HG03460 (cell line): ENCODE results near the gene GRAMD2B.
"Not testable (repeated sequence)": the region's sequence is repeated elsewhere in the genome, so short reads cannot be mapped to it uniquely, and the experiment has no call there.

Source experiments
- ATAC-seq: cut with Tn5 transposase; IDR thresholded peaks from one replicate; pipeline ENCODE4 v1.9.1; 2021; ENCODE audit not compliant: unreplicated experiment

Gene GRAMD2B

DNA sequence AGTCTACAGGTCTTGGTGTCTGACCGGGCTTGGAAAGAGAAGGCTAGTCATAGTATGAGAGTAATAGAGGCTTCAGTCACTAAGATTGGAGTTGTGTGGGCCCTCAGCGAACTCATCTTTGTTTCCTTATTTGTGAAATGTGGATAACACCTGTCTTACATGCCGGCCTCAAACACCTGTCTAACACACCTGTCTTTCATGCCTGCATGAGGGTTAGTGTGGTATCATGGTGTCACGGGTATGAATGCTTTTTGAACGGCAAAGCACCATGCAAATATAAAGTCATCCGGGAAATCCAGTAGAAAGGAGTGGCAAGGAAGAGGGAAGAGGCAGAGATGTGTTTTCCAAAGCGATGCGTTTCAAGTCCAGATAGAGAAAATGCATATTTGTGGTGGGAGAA, 25.5 kb downstream of the GRAMD2B start:
- no peak for ATAC-seq

DNA sequence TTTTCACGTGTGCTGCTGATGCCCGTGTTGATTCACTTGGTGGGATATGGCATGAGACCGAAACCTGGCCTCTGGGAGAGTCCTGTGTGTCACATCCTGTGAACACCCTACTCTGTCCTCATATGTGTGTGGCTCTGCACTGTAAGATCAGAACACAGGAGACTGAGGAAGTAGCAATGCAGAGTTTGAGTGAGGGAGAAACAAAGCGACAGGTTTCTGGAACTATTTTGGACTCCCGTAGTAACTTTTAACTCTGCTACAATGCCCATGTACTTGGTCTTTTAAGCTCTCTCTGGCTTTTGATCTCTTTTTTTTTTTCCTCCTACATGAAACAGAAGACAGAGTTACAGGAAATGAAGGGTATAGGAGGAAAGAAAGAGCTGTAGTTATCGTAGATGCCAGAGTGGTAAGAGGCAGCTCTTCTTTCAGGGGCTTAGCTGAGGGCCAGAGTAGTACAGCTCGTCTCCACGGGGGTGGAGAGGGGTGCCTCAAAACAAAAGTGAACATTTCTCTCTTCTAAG, 26.6 kb downstream of the GRAMD2B start:
- peak; percentile 82 for ATAC-seq

DNA sequence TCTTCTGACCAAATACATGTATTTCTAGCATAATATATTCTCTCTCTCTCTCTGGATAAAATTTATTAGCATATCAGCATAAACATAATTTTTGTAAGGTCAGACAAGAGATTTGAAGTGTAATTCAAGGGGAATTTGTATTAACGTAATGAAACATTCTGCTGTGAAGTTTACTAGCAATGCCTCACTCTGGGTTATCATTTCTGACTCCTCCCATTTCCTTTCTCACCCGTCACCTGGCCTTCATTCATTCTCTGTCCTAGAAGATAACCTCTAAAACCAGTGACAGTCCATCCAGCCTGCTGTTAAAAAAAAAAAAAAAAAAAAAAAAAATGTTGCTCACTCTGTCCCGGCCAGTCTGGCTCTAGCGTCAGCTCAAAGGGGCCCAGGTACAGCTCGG, 27.1 kb downstream of the GRAMD2B start:
- ATAC-seq = peak; percentile 55

DNA sequence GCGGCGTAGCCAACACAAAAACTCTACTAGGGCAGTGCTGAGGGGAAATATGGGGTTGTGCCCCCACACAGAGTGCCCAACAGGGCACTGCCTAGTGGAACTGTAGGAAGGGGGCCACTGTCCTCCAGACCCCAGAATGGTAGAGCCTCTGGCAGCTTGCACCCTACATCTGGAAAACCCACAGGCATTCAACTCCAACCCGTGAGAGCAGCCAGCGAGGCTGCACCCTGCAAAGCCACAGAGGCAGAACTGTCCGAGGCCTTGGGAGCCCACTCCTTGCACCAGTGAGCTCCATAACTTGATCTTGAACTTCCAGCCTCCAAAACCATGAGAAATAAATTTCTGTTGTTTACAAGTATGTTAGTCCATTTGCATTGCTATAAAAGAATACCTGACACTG, 27.7 kb downstream of the GRAMD2B start:
- ATAC-seq = no peak

DNA sequence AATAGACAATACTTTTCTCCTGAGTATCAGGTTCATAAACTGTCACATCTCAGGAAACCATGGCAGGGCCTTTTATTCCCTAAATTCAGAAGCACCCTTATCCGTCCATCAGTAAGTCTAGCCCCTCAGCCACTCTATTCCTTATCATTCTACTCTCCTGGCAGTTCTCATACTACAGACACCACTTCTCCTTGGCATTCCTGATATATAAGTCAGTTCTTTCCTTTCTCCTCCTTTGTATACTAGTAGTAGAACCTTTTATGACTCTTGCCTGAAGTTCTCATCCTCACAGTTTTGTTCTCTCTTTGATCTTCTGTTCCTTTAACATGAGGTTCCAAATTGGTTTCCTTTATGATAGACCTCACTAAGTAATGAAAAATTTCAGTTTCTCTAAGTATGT, 29.3 kb downstream of the GRAMD2B start:
- ATAC-seq = no peak

DNA sequence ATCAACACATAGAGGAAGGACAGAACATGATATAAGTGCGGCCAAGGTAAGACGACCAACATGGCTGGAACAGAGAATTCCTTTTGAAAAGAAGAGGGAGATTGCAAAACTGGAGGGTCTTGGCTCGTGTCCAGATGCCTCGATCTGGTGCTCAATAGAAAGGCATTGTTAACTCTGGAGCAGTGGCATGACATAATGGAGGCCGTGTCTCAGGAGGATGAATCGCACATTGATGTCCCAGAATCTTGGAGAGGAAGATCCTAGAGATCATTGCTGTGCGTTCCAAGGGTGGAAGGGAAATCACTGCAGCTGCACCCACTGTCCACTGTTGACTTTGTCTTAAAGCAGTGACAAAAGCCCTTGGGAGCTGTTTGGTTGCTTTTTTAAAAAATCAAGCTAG, 30.9 kb downstream of the GRAMD2B start:
- no peak for ATAC-seq

DNA sequence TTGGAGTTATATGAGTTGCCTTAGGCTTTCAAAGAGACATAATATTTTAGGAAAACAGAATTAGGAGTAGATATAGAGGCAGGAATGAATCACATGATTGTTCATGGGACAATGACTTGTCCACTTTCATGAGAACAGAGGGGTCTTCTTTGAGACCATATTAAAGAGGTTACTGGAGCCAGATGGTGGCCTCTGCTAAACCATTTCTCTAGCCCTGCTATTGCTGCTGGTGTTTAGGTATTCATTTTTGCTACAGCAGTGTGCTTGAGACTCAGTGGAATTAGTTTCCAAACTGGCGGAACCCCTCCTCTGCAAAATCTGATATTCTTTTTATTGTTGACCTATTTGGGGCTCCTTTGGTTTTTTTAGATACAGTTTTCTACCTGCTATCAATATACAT, 31.3 kb downstream of the GRAMD2B start:
- no peak for ATAC-seq

DNA sequence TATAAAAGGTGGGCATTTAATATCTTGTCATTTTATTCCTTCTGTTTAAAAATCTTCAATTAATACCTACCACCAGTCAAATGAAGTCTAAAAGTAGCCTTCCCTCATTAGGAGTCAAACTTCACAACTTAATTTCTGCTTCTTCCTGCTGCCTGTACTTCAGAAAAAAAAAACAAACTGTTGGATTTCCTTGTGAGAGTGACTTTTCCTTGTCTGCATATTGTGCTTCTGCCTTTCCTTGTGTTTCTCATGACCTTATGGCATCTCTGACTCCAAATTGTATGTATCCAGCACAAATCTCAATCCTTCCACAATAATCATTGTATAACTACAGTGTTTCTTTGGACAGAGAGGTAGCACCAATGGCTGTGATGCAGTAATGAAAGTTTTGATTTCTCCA, 32.1 kb downstream of the GRAMD2B start:
- no peak for ATAC-seq

DNA sequence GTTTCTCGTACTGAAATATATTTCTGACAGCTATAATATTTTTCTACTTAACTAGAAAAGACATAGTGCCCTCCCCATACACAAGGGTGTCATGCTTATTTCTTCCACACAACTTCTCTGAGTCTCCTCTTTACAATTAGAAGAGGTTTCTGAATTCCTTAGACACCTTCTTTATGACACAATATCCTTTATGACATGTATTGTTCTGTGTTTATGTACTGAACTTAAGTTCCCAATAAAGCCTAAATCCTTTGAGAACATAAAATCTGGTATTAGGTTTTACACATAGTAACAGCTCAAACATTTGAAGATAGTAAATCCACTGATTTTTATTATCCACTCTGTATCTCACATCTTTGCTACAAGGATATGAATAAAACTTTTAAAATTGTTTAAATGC, 32.5 kb downstream of the GRAMD2B start:
- ATAC-seq = no peak

DNA sequence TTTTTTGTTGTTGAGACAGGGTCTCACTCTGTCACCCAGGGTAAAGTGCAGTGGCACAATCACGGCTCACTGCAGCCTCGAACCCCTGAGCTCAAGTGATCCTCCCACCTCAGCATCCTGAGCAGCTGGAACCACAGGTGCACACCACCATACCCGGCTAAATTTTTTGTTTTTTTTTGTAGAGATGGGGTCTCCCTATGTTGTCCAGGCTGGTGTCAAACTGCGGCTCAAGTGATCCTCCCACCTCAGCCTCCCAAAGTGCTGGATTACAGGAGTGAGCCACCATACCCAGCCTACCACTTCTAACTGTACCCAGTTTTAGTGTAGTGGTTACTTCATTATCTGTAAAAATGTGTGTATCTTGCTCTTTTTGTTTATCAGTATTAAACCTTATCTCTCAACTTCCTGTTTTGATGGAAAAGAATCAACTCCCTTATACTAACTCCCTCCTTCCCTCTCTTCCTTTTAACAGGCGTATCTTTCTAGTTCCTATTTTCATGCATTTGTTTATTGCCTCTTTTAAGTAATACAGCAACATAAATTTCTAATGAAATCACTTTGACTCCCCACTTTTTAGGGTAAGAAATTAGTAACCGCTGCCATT, 33.1 kb downstream of the GRAMD2B start:
- ATAC-seq = no peak

DNA sequence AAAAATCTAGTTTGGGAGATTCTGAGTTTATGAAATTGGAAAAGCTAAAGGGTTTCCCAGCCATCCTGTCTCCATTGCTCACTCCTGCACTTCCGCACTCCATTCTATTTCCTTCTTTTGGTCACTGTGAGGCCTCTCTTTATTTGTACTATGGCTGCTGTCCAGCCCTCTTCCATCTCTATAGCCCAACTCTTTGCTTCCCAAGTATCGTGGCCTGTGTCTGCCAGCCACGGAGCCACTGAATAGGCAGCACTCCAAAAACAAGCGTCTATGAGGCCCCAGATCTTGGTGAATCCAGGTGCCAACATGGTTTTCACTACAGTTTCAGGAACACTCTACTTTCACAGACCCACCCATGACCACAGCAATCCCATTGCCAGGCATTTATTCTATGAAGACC, 37.2 kb downstream of the GRAMD2B start:
- no peak for ATAC-seq

DNA sequence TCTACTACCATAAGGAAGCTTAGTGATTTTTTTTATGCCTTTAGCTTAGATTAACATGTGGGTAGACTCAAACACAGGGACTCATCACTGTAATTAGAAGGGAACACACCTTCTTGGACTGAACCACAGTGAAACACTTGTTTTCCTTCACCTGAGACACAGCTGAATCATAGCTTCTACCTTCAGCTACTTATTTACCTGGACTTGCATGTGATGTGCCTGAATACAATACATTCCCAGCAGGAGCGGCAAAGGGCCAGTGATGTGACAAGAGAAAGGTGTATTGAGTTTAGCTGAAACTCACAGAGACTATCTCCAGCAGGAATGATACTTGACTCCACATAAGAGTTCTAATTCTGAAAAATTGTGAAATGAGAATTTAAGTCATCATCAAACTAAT, 37.8 kb downstream of the GRAMD2B start:
- no peak for ATAC-seq

DNA sequence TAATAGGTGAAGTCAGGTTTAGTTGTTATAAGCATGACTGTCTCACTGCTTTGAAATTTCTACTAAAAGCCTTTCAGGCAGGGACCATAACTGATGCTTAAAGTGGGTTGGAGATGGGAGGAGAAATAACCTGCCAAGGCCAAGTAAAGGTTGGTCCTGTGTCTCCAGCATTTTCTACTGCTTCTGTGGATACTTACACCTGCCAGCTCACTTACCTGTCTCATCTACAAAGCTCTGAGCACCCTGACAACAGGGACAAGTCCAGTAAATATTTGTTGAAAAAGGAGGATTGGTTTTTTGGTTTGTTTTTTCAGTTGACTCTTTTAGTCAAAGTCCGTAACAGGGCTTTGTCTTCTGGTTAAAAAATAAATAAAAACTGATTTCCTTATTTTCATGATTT, 38.6 kb downstream of the GRAMD2B start:
- peak; percentile 17 for ATAC-seq

DNA sequence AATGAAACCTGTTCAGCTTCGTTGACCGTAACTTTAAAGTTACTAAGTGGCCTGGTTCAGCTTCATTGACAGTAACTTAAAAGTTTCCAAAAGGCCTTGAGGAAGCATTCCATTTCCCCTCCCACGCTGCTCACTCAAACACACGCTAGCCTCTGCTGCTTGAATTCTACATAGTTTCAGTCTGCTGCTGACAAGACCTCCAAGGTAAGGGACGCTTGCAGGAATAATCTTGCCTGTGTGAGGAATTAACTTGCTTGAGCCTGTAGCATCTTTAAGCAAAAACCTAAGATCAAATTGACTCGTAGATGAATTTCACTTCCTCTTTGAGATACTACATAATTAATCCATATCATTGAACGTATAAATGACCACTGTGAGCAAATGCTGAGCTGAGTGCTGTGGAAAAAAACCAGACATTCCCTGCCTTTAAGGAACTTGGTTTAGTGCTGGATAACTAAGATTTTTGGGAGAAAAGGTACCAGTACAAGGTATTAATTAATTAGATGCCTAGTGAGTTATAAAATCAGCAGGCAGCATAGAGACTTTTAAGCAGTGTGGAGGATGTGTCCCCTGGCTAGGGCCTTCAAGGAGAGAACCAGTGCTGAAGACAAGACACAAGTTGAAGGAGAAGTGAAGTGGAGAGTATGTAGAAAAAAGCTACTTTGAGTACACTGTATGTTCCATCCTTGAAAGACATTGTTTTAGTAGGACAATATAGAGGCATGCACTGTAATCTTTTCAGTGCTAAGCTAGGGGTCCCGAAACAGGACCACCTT, 39.2 kb downstream of the GRAMD2B start:
- peak; percentile 70 for ATAC-seq

DNA sequence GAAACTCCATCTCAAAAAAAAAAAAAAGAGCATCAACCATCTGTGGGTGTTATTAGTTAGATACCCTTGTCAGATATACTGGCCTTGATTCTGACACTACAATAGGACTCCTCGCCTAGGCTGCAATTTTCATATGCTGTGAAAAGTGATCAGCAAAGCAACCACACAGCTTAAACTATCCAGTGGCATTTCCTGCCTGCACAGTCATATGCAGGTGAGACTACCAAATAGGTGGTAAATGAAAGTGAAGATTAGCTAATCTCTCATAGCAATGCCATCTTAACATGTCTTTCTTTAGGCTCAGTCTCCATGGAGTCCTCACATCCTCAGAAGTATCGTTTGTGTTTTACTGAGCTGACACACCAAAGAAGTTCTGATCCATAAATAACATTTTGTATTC, 40.8 kb downstream of the GRAMD2B start:
- ATAC-seq = peak; percentile 33

DNA sequence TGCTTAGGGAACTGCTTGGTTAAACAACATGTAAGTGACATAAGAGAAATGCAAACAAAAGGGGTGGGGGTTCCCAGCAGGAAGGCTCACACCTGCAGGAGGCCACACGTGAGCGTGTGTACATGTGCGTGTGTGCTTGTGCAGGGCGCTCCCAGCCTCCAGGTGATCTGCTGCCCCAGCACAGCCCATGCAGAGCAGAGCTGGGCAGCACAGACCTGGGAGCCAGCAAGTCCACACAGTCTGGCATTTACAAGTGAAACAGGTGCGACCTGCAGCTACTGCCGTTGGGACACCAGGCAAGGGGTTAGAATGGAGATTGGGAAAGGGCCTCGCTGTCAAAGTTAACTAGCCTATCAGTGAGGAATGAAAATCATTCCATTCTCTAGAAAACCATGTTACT, 41.8 kb downstream of the GRAMD2B start:
- ATAC-seq = no peak

DNA sequence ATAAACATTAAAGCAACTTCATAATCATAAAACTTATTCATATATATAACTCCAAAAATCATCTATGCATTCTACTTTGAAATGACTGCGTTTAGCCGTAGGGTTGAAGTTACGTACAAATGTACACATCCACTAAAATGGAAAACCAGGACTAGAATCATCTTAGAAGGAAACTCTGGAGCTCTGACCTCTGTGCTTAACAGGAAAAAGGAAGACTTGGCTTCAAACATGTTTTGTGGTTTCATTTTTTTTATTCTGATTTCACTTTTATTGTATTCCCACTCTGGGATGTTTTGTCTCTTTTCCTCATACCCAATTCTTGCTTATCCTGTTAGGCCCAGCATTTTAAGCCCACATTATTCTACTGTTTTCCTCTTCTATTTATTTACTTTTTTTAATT, 44.9 kb downstream of the GRAMD2B start:
- no peak for ATAC-seq

DNA sequence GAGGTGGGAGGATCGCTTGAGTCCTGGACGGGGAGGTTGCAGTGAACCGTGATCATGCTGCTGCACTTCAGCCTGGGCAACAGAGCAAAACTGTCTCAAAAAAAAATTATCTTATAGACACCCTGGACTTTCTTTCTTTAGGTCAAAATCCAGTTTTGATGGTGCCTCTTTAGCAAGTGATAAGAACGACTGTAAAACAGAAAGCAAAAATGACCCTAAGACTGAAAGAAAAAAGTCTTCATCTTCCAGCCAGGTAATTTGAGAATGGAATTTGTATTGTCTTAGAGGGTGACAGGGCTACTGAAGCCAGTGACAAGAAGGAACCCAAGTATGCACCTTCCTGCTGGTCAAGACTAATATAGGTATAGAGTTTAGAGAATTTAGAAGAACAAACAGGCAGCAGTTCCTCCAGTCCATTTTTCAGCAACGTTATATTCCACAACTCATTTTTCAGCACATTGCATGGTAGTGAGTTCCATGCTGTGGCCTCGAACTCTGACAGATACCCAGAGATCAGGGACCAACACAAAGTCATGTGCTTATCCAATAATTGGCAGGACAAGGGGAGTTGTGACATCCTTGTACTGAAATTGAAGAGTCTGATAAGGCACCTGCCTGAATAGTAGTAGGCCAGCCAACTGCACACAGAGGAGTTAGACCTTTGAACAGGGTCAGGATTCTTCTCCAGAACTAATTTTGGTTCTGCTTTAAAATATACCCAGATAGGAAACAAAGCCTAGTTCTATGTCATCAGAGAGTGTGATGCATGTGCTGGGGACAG, 46.5 kb downstream of the GRAMD2B start:
- ATAC-seq = no peak

DNA sequence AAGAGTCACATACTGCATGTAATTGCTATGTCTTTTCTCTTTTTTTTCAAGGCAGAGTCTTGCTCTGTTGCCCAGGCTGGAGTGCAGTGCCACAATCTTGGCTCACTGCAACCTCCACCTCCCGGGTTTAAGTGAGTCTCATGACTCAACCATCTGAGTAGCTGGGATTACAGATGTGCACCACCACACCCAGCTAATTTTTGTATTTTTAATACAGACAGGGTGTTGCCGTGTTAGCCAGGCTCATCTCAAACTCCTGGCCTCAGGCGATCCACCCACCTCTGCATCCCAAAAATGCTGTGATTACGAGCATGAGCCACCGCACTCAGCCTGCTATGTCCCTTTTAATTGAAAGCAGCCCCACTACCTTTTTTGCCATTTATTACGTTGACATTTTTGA, 47.3 kb downstream of the GRAMD2B start:
- ATAC-seq = not testable (repeated sequence)

DNA sequence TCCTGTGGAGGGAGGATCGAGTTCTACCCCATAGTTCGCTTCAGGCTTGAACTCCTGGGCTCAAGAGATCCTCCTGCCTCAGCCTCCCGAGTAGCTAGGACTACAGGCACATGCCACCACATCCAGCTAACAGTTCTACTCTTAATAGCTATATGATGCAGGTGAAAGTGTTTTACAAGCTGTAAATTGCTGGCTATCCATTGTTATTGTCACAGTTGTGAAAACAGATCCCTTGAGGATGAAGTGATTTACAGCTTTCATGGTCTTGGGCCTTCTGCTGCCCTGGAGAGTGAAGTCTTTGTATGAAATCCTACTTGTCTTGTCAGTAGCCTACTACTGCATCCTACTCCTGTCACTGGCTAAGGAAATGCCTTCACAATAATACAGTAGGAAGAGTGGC, 48.0 kb downstream of the GRAMD2B start:
- no peak for ATAC-seq

DNA sequence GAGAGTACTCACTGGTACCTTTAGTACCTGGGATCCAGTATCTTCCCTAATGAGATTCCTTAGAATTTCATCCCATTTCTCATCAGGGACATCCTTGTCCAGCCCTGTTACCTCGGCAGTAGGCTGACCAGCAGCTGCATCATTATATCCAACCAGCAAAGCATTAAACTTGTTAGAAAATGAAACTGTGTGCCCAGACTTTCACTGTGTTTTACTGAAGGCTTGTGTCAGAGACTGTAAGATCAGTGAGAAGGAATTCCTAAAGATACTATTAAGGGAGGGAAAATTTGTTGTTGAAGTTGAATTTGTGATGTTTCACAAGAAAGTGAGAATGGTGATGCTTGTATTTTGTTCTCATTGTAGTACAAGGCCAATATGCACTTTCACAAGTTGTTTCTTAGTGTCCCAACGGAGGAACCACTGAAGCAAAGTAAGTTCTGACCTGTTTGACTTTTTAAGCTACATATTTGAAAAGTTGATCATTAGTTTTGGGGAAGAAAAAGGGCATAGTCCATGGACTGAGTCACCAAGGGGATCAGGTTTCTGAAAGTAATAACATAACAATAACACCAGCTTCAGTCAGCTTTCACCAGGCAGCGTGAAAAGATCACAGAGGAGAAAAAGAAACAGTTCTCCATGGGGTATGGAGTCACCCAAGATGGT, 48.8 kb downstream of the GRAMD2B start:
- ATAC-seq = peak; percentile 46
